Transverse colon (tissue), 4 donors: ENCODE measurements around the gene ZNF618.

ENCODE experiments used
- CTCF ChIP-seq, 5 experiments: fragments of 200-600 bp in 3 of 5; fragments of 450-650 bp in 2 of 5; sonication (generic) in 3 of 5; IDR thresholded peaks; 1 replicate in 2 of 5; 2 replicates in 3 of 5; pipeline ENCODE4 v1.5.1; 2016 to 2017; ENCODE audit warnings: antibody characterized with exemption in 5 of 5, inconsistent platforms in 3 of 5, mild to moderate bottlenecking in 2 of 5, moderate library complexity in 1 of 5
- EP300 ChIP-seq: sonication (generic); formaldehyde crosslinking; IDR thresholded peaks from one replicate; pipeline ENCODE4 v1.6.1; 2017; ENCODE audit warnings: antibody characterized with exemption, low read depth
- POLR2A ChIP-seq: fragments of 450-650 bp; IDR thresholded peaks from one replicate; pipeline ENCODE4 v1.6.1; 2016; ENCODE audit warnings: antibody characterized with exemption, mild to moderate bottlenecking, moderate library complexity
- POLR2AphosphoS5 ChIP-seq, 3 donors: sonication (generic); formaldehyde crosslinking; IDR thresholded peaks; one replicate each; pipeline ENCODE4 v1.6.1; 2016; ENCODE audit warnings: antibody characterized with exemption in 3 of 3

- TF ChIP-seq POLR2A = no peak
- no peak for TF ChIP-seq POLR2AphosphoS5 (IDR thresholded peaks at IDR 0.05)
- no peak for TF ChIP-seq CTCF (IDR thresholded peaks at IDR 0.05)
- no peak for TF ChIP-seq EP300
These were observed 31.6 kb upstream of the ZNF618 start for GRCh38 chr9:113844466-113844865.
